ENCODE results near the gene NVL.
"Not testable (repeated sequence)": the region's sequence is repeated elsewhere in the genome, so short reads cannot be mapped to it uniquely, and the experiment has no call there.

Gene NVL

GRCh38 chr1:224333939-224334786 is 4.2 kb upstream of the NVL start:
- FAIRE-seq: no peak

GRCh38 chr1:224333309-224333926 is 3.4 kb upstream of the NVL start:
- FAIRE-seq: peak; percentile 92

- FAIRE-seq: no peak
These were observed 1.9 kb upstream of the NVL start for GRCh38 chr1:224331824-224332223.

GRCh38 chr1:224331326-224331725 is 1.4 kb upstream of the NVL start:
- no peak for FAIRE-seq

GRCh38 chr1:224329484-224329841 is 509 bp downstream of the NVL start:
- no peak for FAIRE-seq

GRCh38 chr1:224328644-224329043 is 1.3 kb downstream of the NVL start:
- FAIRE-seq: no peak

- FAIRE-seq: no peak
These were observed 4.0 kb downstream of the NVL start for GRCh38 chr1:224325959-224326358.

GRCh38 chr1:224321706-224322105 is 8.3 kb downstream of the NVL start:
- no peak for FAIRE-seq

- FAIRE-seq: no peak
These were observed 12.5 kb downstream of the NVL start for GRCh38 chr1:224317383-224318045.

GRCh38 chr1:224312025-224312424 is 17.9 kb downstream of the NVL start:
- FAIRE-seq: no peak

- not testable (repeated sequence) for FAIRE-seq
These were observed 18.5 kb downstream of the NVL start for GRCh38 chr1:224311503-224311902.

- no peak for FAIRE-seq
These were observed 21.9 kb downstream of the NVL start for GRCh38 chr1:224308064-224308463.

GRCh38 chr1:224304767-224305166 is 25.2 kb downstream of the NVL start:
- no peak for FAIRE-seq

GRCh38 chr1:224302947-224303346 is 27.0 kb downstream of the NVL start:
- no peak for FAIRE-seq

- FAIRE-seq: no peak
These were observed 28.6 kb downstream of the NVL start for GRCh38 chr1:224301391-224301790.

- no peak for FAIRE-seq
These were observed 29.6 kb downstream of the NVL start for GRCh38 chr1:224300346-224300745.

GRCh38 chr1:224298346-224299330 is 31.3 kb downstream of the NVL start:
- peak; percentile 44 for FAIRE-seq

- no peak for FAIRE-seq
These were observed 35.2 kb downstream of the NVL start for GRCh38 chr1:224294775-224295174.

GRCh38 chr1:224292419-224292818 is 37.6 kb downstream of the NVL start:
- no peak for FAIRE-seq

GRCh38 chr1:224289396-224289795 is 40.6 kb downstream of the NVL start:
- FAIRE-seq: no peak

- FAIRE-seq: no peak
These were observed 42.3 kb downstream of the NVL start for GRCh38 chr1:224287714-224288113.

- FAIRE-seq: no peak
These were observed 47.8 kb downstream of the NVL start for GRCh38 chr1:224282140-224282539.

Data from A204.1 (cell line).